ENCODE measurements around the gene UNC5A. TPM values are rescaled to one million over a fixed set of nuclear protein-coding genes. Genes with fewer than 3 reads are reported as not detected.

Gene UNC5A
- total and polyA plus RNA-seq, 7 donors = 0.03 to 0.25 (median 0.10) TPM; not detected in 4

GRCh38 chr5:176789873-176790615, 20.3 kb upstream of the UNC5A start:
- H3K27me3 ChIP-seq (ENCODE audit: insufficient read depth in 3 of 3, low read length in 2 of 3) = peaks cover 3 to 68% (median 9%) of the 10 kb centered on the region in 3 donors
- intact Hi-C loops (cut with DNase I) = loop anchor here in 1 of 2 donors (10.0 kb wide), 1 partner anchor 205 kb away; no protein-coding TSS in a partner anchor

GRCh38 chr5:176790941-176791340, 19.4 kb upstream of the UNC5A start:
- Histone ChIP-seq H3K4me1 (no peaks in the 10 kb centered on the region), H3K4me3 (no peak overlapping the region), H3K27ac (no peak overlapping the region), H3K36me3 (ENCODE audit: insufficient read depth in 1 of 2, low read depth in 1 of 2) (no peaks in the 10 kb centered on the region), H3K9me3 (no peaks in the 10 kb centered on the region), H3K27me3 (ENCODE audit: insufficient read depth in 3 of 3, low read length in 2 of 3) (peaks cover 3 to 67% (median 9%) of the 10 kb centered on the region in 3 donors)
- intact Hi-C loops (cut with DNase I) = no loop called here
- ATAC-seq (no peak), DNase-seq (no peak)
- 74 to 75% (median 74%) methylated on average over 5 of the region's 5 CpGs for WGBS, 3 donors
- TF ChIP-seq CTCF (IDR thresholded peaks at IDR 0.05) = no peak

More at GRCh38 chr5:176789873-176790615, 20.3 kb upstream of the UNC5A start:
- 49 to 61% (median 50%) methylated on average over 15 of the region's 15 CpGs for WGBS, 3 donors
- no peak for ATAC-seq
- Histone ChIP-seq H3K4me1 (no peaks in the 10 kb centered on the region), H3K9me3 (no peaks in the 10 kb centered on the region), H3K27ac (no peak overlapping the region), H3K4me3 (no peak overlapping the region), H3K36me3 (ENCODE audit: insufficient read depth in 1 of 2, low read depth in 1 of 2) (no peaks in the 10 kb centered on the region)
- TF ChIP-seq CTCF (IDR thresholded peaks at IDR 0.05) = no peak
- no peak for DNase-seq

GRCh38 chr5:176792655-176793342, 17.6 kb upstream of the UNC5A start:
- 14 to 37% (median 27%) methylated on average over 13 to 18 of the region's 18 CpGs for WGBS, 3 donors
- intact Hi-C loops (cut with DNase I) = no loop called here
- H3K4me3 ChIP-seq = no peak overlapping the region
- no peaks in the 10 kb centered on the region for H3K36me3 ChIP-seq (ENCODE audit: insufficient read depth in 1 of 2, low read depth in 1 of 2)
- H3K4me1 ChIP-seq = no peaks in the 10 kb centered on the region
- TF ChIP-seq CTCF (IDR thresholded peaks at IDR 0.05) = no peak
- H3K27me3 ChIP-seq (ENCODE audit: insufficient read depth in 3 of 3, low read length in 2 of 3) = peaks cover 0 to 81% (median 12%) of the 10 kb centered on the region in 3 donors
- H3K9me3 ChIP-seq = no peaks in the 10 kb centered on the region
- H3K27ac ChIP-seq = no peak overlapping the region
- DNase-seq = no peak
- ATAC-seq = no peak

GRCh38 chr5:176793343-176793699, 17.0 kb upstream of the UNC5A start:
- H3K9me3 ChIP-seq = no peaks in the 10 kb centered on the region
- H3K4me1 ChIP-seq = no peaks in the 10 kb centered on the region
- DNase-seq (no peak), ATAC-seq (no peak)
- peaks cover 0 to 86% (median 13%) of the 10 kb centered on the region in 3 donors for H3K27me3 ChIP-seq (ENCODE audit: insufficient read depth in 3 of 3, low read length in 2 of 3)
- intact Hi-C loops (cut with DNase I) = no loop called here
- no peak overlapping the region for H3K4me3 ChIP-seq
- TF ChIP-seq CTCF (IDR thresholded peaks at IDR 0.05) = no peak
- H3K36me3 ChIP-seq (ENCODE audit: insufficient read depth in 1 of 2, low read depth in 1 of 2) = no peaks in the 10 kb centered on the region
- no peak overlapping the region for H3K27ac ChIP-seq
- WGBS, 3 donors = 30 to 31% (median 31%) methylated on average over 9 of the region's 9 CpGs
